Testis (tissue), 3 donors: Measurements from ENCODE around the gene MAGI2. TPM values are rescaled to one million over a fixed set of nuclear protein-coding genes. Genes with fewer than 3 reads are reported as not detected.

ENCODE experiments used
- DNase-seq: peaks from one replicate; pipeline ENCODE4 v3.0.0-alpha.2; 2019
- H3K27ac ChIP-seq, 2 donors: fragments of 200-600 bp; sonication (generic); one replicate each; pipeline ENCODE4 v1.5.1; 2019
- H3K27me3 ChIP-seq: fragments of 200-600 bp; sonication (generic); one replicate; pipeline ENCODE4 v1.5.1; 2019
- H3K36me3 ChIP-seq: fragments of 200-600 bp; sonication (generic); one replicate; pipeline ENCODE4 v1.5.1; 2017; ENCODE audit warnings: low read depth; ENCODE audit errors: missing control alignments
- H3K4me1 ChIP-seq: fragments of 200-600 bp; sonication (generic); one replicate; pipeline ENCODE4 v1.5.1; 2019
- H3K4me3 ChIP-seq, 2 donors: fragments of 200-600 bp; sonication (generic); one replicate each; pipeline ENCODE4 v1.5.1; 2017 to 2019
- H3K9me3 ChIP-seq: fragments of 200-600 bp; sonication (generic); one replicate; pipeline ENCODE4 v1.5.1; 2017
- POLR2A ChIP-seq: fragments of 450-650 bp; IDR thresholded peaks from one replicate; pipeline ENCODE4 v1.6.1; 2017; ENCODE audit warnings: antibody characterized with exemption, mild to moderate bottlenecking, moderate library complexity
- WGBS, 2 donors: methylation state at CpG; one replicate each; pipeline ENCODE4 v1.1.5; 2018; 5-methylcytosine and 5-hydroxymethylcytosine counted together
- intact Hi-C: fragments of 100-400 bp; cut with DNase I; formaldehyde crosslinking; loops from one replicate; pipeline ENCODE4 v1.15.1; 2023; ENCODE audit warnings: low total_unique reads
- polyA plus RNA-seq: library from polyadenylated mRNA; stranded (reverse); fragments of 350-450 nt; fragmentation: Illumina TruSeq; extraction: RNeasy Lipid Tissue Mini Kit (QIAGEN cat#74804); gene quantifications from one replicate; pipeline ENCODE4 v1.2.3, GENCODE V29; 2014; ENCODE audit warnings: low read depth, low replicate concordance; ENCODE audit not compliant: insufficient read depth
- total RNA-seq, 2 donors: library from RNA; depleted of rRNA; stranded (reverse); fragments of >200 nt; gene quantifications; one replicate each; pipeline ENCODE4 v1.2.3, GENCODE V29; 2016
- TF ChIP-seq, protein P1 (sequence below), 3 experiments: fragments of 450-650 bp in 2 of 3; fragments of 200-600 bp in 1 of 3; sonication (generic) in 1 of 3; IDR thresholded peaks; one replicate each; pipeline ENCODE4 v1.5.1; 2016 to 2019; ENCODE audit warnings: antibody characterized with exemption in 3 of 3, mild to moderate bottlenecking in 2 of 3, moderate library complexity in 1 of 3

MAGI2 gene
- total and polyA plus RNA-seq, 3 donors from 2014 or later = 11.2 to 13.1 (median 12.4) TPM

DNA sequence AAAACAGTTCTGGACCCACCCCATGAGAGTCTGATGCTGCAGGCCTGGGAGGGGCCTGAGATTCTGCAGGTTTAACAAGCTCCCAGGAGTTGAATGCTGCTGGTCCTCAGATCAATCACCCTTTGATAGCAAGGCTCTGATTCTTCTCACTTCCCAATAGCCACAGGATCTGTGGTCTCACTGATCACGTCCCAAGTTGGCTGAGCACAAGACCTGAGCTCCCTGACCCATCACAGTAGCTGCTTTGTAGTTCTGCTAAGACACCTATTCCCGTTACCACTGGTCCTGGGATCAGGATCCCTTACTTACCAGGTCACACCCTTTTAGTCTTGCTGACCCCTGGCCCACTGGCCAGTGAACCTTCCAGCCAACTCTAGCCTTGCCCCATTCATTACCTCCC is 1282.1 kb downstream of the MAGI2 start:
- 87 to 92% methylated on average over 2 of the region's 2 CpGs for WGBS, 2 donors
- Histone ChIP-seq H3K27me3 (no peaks in the 10 kb centered on the region), H3K36me3 (no peaks in the 10 kb centered on the region), H3K9me3 (no peaks in the 10 kb centered on the region), H3K4me1 (peaks cover 13% of the 10 kb centered on the region), H3K27ac (no peak overlapping the region), H3K4me3 (no peak overlapping the region)
- DNase-seq = no peak
- intact Hi-C loops = no loop called here
- TF ChIP-seq POLR2A = no peak
- TF ChIP-seq, protein P1, sequence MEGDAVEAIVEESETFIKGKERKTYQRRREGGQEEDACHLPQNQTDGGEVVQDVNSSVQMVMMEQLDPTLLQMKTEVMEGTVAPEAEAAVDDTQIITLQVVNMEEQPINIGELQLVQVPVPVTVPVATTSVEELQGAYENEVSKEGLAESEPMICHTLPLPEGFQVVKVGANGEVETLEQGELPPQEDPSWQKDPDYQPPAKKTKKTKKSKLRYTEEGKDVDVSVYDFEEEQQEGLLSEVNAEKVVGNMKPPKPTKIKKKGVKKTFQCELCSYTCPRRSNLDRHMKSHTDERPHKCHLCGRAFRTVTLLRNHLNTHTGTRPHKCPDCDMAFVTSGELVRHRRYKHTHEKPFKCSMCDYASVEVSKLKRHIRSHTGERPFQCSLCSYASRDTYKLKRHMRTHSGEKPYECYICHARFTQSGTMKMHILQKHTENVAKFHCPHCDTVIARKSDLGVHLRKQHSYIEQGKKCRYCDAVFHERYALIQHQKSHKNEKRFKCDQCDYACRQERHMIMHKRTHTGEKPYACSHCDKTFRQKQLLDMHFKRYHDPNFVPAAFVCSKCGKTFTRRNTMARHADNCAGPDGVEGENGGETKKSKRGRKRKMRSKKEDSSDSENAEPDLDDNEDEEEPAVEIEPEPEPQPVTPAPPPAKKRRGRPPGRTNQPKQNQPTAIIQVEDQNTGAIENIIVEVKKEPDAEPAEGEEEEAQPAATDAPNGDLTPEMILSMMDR (IDR thresholded peaks at IDR 0.05) = no peak

DNA sequence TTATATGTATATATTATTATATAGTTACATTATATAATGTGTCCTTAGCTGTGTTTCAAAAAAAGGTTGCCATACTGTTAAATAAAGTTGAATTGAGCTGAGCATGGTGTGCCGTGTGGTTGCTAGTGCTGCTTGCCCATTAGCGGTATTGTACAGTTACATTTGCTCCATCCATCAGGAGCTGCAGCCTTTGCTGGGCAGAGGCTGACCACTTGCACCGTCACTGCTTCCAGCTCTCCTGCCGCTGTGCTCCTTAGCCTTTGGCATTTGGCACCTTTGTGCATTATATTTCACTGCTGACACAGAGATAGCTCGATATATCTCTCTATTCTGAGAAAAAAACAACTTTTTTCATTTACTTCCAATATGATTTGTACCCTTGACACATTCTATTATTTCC is 1282.7 kb downstream of the MAGI2 start:
- Histone ChIP-seq H3K9me3 (no peaks in the 10 kb centered on the region), H3K4me3 (no peak overlapping the region), H3K4me1 (peaks cover 13% of the 10 kb centered on the region), H3K36me3 (no peaks in the 10 kb centered on the region), H3K27ac (no peak overlapping the region), H3K27me3 (no peaks in the 10 kb centered on the region)
- WGBS, 2 donors = 86 to 95% methylated on average over 5 of the region's 5 CpGs
- DNase-seq = no peak
- intact Hi-C loops = no loop called here
- TF ChIP-seq, protein P1 (IDR thresholded peaks at IDR 0.05) = no peak
- TF ChIP-seq POLR2A = no peak

DNA sequence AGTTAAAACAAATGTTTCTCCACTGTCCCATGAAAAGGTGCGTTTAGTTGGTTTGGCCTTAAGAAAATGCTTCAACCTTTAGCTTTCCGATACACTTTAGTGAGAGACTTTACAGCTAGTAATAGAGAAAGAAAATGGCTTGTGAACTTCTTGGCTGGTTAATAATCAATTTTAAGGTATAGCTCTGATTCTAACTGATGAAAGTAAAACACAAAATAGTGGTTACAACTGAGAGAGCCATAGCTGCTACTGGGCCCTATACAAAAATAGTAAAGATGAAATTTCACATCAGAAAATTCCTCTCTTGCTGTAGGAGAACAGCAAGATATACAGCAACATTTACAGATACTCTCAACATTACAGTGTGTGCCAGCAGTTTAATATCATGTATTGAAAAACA is 1283.5 kb downstream of the MAGI2 start:
- H3K27ac ChIP-seq = no peak overlapping the region
- H3K36me3 ChIP-seq = no peaks in the 10 kb centered on the region
- 89 to 90% methylated on average over 2 of the region's 2 CpGs for WGBS, 2 donors
- intact Hi-C loops = no loop called here
- TF ChIP-seq, protein P1 (IDR thresholded peaks at IDR 0.05) = no peak
- TF ChIP-seq POLR2A = no peak
- DNase-seq = no peak
- peaks cover 7% of the 10 kb centered on the region for H3K4me1 ChIP-seq
- H3K27me3 ChIP-seq = no peaks in the 10 kb centered on the region
- no peak overlapping the region for H3K4me3 ChIP-seq
- H3K9me3 ChIP-seq = no peaks in the 10 kb centered on the region

DNA sequence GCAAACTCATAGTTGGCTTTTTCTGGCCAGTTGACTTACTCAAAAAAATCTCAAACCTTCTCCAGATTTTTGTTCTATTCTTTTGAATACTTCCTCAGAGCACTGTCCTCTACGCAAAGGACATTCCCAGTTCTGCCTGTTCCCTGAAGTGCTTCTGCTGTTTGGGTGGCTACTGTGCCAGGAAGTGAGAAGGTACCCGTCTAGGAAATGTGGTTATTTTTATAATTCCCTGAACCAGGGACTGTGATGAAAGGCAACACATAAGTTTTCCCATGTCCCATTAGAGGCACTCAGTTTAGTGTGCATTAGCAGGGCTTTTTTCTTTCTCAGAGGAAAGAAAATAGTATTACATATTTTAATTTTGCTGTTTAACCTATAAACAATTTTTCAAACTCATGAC is 1284.6 kb downstream of the MAGI2 start:
- Histone ChIP-seq H3K27ac (no peak overlapping the region), H3K4me1 (peaks cover 7% of the 10 kb centered on the region), H3K4me3 (no peak overlapping the region), H3K36me3 (no peaks in the 10 kb centered on the region), H3K9me3 (no peaks in the 10 kb centered on the region), H3K27me3 (no peaks in the 10 kb centered on the region)
- intact Hi-C loops = no loop called here
- TF ChIP-seq, protein P1 (IDR thresholded peaks at IDR 0.05) = no peak
- TF ChIP-seq POLR2A = no peak
- DNase-seq = no peak
- WGBS, 2 donors = 64% methylated on average over 2 of the region's 2 CpGs

DNA sequence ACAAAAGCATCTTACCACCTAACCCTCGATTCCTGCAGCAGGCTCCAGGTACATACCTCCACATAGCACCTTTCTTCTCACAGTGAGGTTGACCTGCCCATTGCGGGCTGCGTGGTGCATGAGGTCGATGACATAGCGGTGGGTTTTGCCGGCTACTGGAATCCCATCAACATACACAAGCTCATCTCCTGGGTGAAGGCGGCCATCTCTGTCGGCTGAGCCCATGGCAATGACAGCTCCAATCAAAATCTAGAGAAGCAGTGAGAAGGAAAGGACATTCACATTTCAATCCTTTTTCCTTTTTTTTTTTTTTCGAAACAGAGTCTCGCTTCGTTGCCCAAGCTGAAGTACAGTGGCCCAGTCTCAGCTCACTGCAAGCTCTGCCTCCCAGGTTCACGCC is 1285.6 kb downstream of the MAGI2 start:
- no peaks in the 10 kb centered on the region for H3K27me3 ChIP-seq
- WGBS, 2 donors = 92 to 97% methylated on average over 12 of the region's 12 CpGs
- no peak overlapping the region for H3K27ac ChIP-seq
- no peaks in the 10 kb centered on the region for H3K36me3 ChIP-seq
- DNase-seq = no peak
- H3K9me3 ChIP-seq = no peaks in the 10 kb centered on the region
- TF ChIP-seq, protein P1 (IDR thresholded peaks at IDR 0.05) = no peak
- TF ChIP-seq POLR2A = no peak
- intact Hi-C loops = no loop called here
- no peak overlapping the region for H3K4me3 ChIP-seq
- peaks cover 2% of the 10 kb centered on the region for H3K4me1 ChIP-seq
